Skeletal muscle satellite cell (primary cell): ENCODE measurements around the gene PMPCB.
A peak's percentile ranks its signal among the peaks of the same experiment; 100 is the strongest.
"Not testable (repeated sequence)": the region's sequence is repeated elsewhere in the genome, so short reads cannot be mapped to it uniquely, and the experiment has no call there.

Source experiments
- H3K27me3 ChIP-seq: 2 replicates; pipeline ENCODE4 v1.7.0; 2013; ENCODE audit warnings: low read length; ENCODE audit not compliant: control insufficient read depth, insufficient read depth
- H3K36me3 ChIP-seq: 2 replicates; pipeline ENCODE4 v1.7.0; 2013; ENCODE audit warnings: mild to moderate bottlenecking, control low read depth, low read length; ENCODE audit not compliant: insufficient read depth
- H3K4me1 ChIP-seq: 2 replicates; pipeline ENCODE4 v1.7.0; 2013; ENCODE audit warnings: low read length; ENCODE audit not compliant: control insufficient read depth, insufficient read depth
- H3K4me2 ChIP-seq: 2 replicates; pipeline ENCODE4 v1.7.0; 2013; ENCODE audit warnings: mild to moderate bottlenecking, low read length
- H3K4me3 ChIP-seq: 2 replicates; pipeline ENCODE4 v1.7.0; 2013; ENCODE audit warnings: low read length
- H3K9ac ChIP-seq: 2 replicates; pipeline ENCODE4 v1.7.0; 2013; ENCODE audit warnings: mild to moderate bottlenecking, low read depth, low read length, moderate library complexity
- H3K9me3 ChIP-seq: replicated peaks from 2 replicates; pipeline ENCODE4 v1.7.0; 2013; ENCODE audit warnings: mild to moderate bottlenecking, control low read depth, low read length

Gene PMPCB

GRCh38 chr7:103282802-103283427, 14.3 kb upstream of the PMPCB start:
- not testable (repeated sequence) for H3K9me3 ChIP-seq, H3K9ac ChIP-seq, H3K27me3 ChIP-seq, H3K4me3 ChIP-seq, H3K4me2 ChIP-seq, H3K4me1 ChIP-seq, H3K36me3 ChIP-seq

DNA sequence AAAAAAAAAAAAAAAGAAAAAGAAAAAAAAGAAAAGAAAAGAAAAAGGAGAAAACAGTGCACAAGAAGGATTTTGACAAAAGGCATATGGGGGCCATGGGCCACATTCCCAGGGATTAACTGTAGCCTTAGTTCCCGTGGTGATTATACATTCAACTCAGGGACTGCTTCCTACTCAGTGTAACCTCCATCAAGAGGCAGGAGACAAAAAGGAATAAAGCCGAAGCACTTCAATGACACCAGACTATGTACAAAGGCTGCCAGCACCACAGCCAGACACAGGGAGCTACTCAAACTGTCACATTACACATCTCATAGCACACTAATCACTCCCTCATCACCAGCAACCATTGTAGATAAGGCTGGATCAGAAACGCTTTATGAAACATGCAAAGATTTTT, 5.1 kb upstream of the PMPCB start:
- Histone ChIP-seq H3K4me1 (peaks cover 4% of the 10 kb centered on the region), H3K36me3 (no peaks in the 10 kb centered on the region), H3K4me3 (no peak overlapping the region), H3K4me2 (no peak overlapping the region), H3K9me3 (no peaks in the 10 kb centered on the region), H3K9ac (no peak overlapping the region), H3K27me3 (no peaks in the 10 kb centered on the region)

GRCh38 chr7:103293526-103293925, 3.7 kb upstream of the PMPCB start:
- Histone ChIP-seq H3K9ac (no peak overlapping the region), H3K4me2 (no peak overlapping the region), H3K4me3 (no peak overlapping the region)

GRCh38 chr7:103297837-103298179, 573 bp downstream of the PMPCB start:
- Histone ChIP-seq H3K4me1 (peaks cover 15% of the 10 kb centered on the region), H3K4me3 (peak overlapping the region; percentile 88), H3K4me2 (peak overlapping the region; percentile 89), H3K36me3 (peaks cover 35% of the 10 kb centered on the region), H3K9me3 (no peaks in the 10 kb centered on the region), H3K9ac (peak overlapping the region; percentile 94), H3K27me3 (no peaks in the 10 kb centered on the region)

More at GRCh38 chr7:103293526-103293925, 3.7 kb upstream of the PMPCB start:
- Histone ChIP-seq H3K9me3 (no peaks in the 10 kb centered on the region), H3K27me3 (no peaks in the 10 kb centered on the region), H3K36me3 (no peaks in the 10 kb centered on the region), H3K4me1 (peaks cover 9% of the 10 kb centered on the region)

- Histone ChIP-seq H3K27me3 (no peaks in the 10 kb centered on the region), H3K4me1 (peaks cover 15% of the 10 kb centered on the region), H3K9ac (no peak overlapping the region), H3K4me2 (no peak overlapping the region), H3K36me3 (peaks cover 53% of the 10 kb centered on the region), H3K9me3 (no peaks in the 10 kb centered on the region), H3K4me3 (no peak overlapping the region)
Measured at GRCh38 chr7:103299660-103300059, 2.4 kb downstream of the PMPCB start.

DNA sequence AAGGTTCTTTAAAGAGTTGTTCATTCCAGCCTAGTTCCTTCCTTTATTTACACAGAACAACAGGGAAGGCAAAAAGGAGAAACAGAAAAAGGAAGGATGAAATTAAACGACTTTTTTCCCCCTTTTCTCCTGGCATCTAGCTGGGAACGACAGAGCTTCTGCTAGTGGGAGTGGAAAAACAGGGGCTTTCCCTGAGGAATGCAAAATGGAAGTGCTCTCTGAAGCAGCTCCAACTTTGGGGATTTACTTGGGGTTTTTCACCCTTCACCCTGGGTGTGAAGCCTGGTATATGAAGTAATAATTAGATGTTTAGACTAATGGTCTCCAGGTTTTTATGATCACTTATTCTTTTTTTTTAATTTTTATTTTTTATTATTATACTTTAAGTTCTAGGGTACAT, 4.2 kb downstream of the PMPCB start:
- H3K4me1 ChIP-seq, result peaks cover 15% of the 10 kb centered on the region
- H3K27me3 ChIP-seq, result no peaks in the 10 kb centered on the region
- no peak overlapping the region for H3K4me3 ChIP-seq
- H3K9ac ChIP-seq, result no peak overlapping the region
- H3K4me2 ChIP-seq, result no peak overlapping the region
- H3K36me3 ChIP-seq, result peaks cover 66% of the 10 kb centered on the region
- no peaks in the 10 kb centered on the region for H3K9me3 ChIP-seq

GRCh38 chr7:103307503-103308231, 10.4 kb downstream of the PMPCB start:
- Histone ChIP-seq H3K9ac (no peak overlapping the region), H3K4me3 (no peak overlapping the region), H3K4me1 (no peaks in the 10 kb centered on the region), H3K9me3 (no peaks in the 10 kb centered on the region), H3K27me3 (no peaks in the 10 kb centered on the region), H3K4me2 (no peak overlapping the region), H3K36me3 (peaks cover 89% of the 10 kb centered on the region)

- no peaks in the 10 kb centered on the region for H3K27me3 ChIP-seq
- peaks cover 97% of the 10 kb centered on the region for H3K36me3 ChIP-seq
- H3K4me1 ChIP-seq, result no peaks in the 10 kb centered on the region
- no peak overlapping the region for H3K9ac ChIP-seq
- H3K9me3 ChIP-seq, result no peaks in the 10 kb centered on the region
- H3K4me3 ChIP-seq, result no peak overlapping the region
- H3K4me2 ChIP-seq, result no peak overlapping the region
Measured at GRCh38 chr7:103314852-103315251, 17.6 kb downstream of the PMPCB start.

DNA sequence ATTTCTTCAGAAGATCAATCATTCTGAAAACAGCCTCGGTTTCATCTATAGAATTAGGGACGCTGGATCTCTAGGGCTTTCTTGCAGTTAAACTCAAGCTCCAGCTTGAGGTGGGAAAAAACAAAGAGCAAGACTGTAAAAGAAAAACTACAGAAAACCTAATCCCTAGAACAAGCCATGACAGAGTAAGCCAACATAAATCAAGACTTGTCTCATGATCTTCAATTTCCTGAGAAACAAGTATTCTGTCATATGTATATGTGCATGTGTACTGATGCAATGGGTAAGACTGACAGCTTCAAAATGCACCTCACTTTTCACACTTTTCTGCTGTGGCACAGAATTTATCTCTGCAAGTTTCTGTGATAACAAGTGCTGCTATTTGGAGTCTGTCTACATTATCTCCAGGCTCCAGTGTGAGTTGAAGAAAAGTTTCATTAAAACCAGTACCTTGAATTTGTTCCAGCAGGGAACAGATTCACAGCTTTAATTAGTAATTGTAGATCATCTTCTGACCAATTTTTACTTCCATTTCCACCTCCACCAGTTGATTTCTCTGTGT, 19.2 kb downstream of the PMPCB start:
- no peaks in the 10 kb centered on the region for H3K4me1 ChIP-seq
- no peak overlapping the region for H3K4me2 ChIP-seq
- H3K9me3 ChIP-seq, result no peaks in the 10 kb centered on the region
- H3K9ac ChIP-seq, result no peak overlapping the region
- peaks cover 85% of the 10 kb centered on the region for H3K36me3 ChIP-seq
- H3K27me3 ChIP-seq, result no peaks in the 10 kb centered on the region
- H3K4me3 ChIP-seq, result no peak overlapping the region

DNA sequence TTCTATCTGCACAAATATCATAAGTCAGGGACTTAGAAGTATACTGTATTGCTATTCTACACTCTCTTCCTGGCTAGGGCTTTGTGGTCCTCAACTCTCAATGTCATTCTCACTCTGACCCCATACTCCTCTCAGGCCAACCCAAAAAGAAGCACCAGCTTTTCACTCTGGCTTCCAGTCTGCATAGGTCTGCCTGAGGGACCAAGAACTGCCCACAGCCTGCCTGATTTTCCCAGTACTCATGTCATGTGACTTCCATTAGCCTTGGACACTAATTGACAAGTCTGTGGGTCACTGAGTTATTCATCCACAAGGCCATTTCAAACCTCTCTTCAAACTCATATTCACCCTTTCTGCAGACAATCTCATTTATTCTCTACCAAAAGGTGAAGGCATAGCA, 19.8 kb downstream of the PMPCB start:
- Histone ChIP-seq H3K36me3 (peaks cover 84% of the 10 kb centered on the region), H3K4me1 (no peaks in the 10 kb centered on the region), H3K4me2 (no peak overlapping the region), H3K9ac (no peak overlapping the region), H3K4me3 (no peak overlapping the region), H3K9me3 (no peaks in the 10 kb centered on the region), H3K27me3 (no peaks in the 10 kb centered on the region)

DNA sequence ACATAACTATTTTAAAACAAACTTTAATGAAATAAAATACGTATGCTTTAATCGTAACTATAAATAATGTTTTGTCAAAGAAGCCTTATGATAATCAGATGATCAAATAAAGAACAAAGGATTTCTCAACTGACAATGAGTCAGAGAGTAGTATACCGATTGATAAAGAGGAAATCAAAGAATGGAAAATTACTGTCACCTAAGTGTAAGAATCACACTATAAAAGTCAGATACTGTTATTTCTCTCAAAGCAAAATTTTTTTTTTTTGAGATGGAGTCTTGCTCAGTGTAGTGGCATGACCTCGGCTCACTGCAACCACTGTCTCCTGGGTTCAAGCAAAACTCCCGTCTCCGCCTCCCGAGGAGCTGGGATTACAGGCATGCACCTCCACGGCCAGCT, 28.5 kb downstream of the PMPCB start:
- peaks cover 57% of the 10 kb centered on the region for H3K36me3 ChIP-seq

GRCh38 chr7:103336761-103337160, 39.5 kb downstream of the PMPCB start:
- Histone ChIP-seq H3K36me3 (peaks cover 46% of the 10 kb centered on the region), H3K4me3 (no peak overlapping the region), H3K4me2 (no peak overlapping the region), H3K27me3 (no peaks in the 10 kb centered on the region), H3K9me3 (no peaks in the 10 kb centered on the region), H3K4me1 (no peaks in the 10 kb centered on the region), H3K9ac (no peak overlapping the region)

More for the DNA sequence above, 28.5 kb downstream of the PMPCB start:
- no peak overlapping the region for H3K4me3 ChIP-seq
- no peaks in the 10 kb centered on the region for H3K9me3 ChIP-seq
- no peak overlapping the region for H3K4me2 ChIP-seq
- H3K4me1 ChIP-seq, result no peaks in the 10 kb centered on the region
- H3K9ac ChIP-seq, result no peak overlapping the region
- H3K27me3 ChIP-seq, result no peaks in the 10 kb centered on the region
